NCI-H510A treated with DMSO at 0.1 percent for 48 hours (cell line): ENCODE results near the gene RWDD3.
A peak's percentile ranks its signal among the peaks of the same experiment; 100 is the strongest.

Source experiments
- DNase-seq: peaks from one replicate; lab custom pipeline; 2025; lab: John Stamatoyannopoulos, UW

Gene RWDD3

DNA sequence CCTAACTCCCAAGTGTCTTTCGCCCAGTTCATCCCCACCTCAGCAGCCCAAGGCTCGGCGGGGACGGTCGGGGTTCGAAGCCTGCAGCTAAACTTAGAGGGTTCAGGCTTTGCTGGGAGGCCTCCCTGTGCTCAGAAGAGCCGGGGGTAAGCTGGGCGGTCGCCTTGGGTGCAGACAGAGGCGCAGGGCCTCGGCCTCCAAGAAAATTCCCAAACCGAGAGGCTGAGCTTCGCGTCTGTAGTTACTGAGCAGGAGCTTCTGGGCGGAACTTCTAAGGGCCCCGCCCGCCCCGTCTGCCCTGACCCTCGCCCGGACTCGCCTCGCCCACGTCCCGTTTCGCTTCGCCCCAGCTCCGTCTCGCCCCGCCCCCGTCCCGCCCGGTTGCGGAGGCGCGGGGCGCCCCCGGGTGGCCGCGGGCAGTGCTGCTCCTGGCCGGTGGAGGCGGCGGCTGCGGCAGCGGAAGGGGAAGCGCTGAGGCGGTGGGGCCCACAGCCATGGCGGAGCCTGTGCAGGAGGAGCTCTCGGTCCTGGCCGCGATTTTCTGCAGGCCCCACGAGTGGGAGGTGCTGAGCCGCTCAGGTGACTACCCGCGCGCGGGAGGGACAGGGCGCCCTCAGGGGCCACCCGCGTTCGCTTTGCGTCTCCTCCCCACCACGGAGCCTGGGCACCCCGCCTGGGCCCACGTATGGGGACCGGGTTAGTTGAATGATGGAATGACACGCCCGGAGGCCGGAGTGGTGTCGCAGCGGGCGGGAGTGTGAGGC lies at the start of gene RWDD3:
Gene RWDD3, plus strand, starts transcription at position 474 of the 764 bp plus-strand sequence. Its CDS starts 21 bp downstream, at position 495.
- peak; percentile 62 for DNase-seq

DNA sequence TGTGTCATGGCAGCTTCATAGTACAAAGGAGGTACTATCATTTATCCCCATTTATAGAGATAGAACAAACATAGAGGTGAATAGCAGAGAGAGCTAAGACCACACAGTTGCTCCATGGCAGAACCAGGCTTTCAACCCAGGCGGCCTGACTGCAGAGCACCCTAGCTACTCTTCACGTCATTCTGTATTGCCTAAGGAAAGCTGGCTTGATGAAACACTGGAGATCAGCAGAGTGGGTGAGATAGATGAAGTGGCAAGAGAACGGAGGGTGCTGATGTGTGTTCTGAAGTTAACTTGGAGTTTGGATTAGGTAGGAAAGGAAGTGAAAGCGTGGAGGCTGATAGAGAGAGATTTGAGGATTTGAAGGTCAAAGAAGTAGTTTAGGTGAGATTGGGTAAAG lies 47.9 kb upstream of the RWDD3 start:
- DNase-seq: no peak

- no peak for DNase-seq
Observed at GRCh38 chr1:95193591-95193990, 40.4 kb upstream of the RWDD3 start.

GRCh38 chr1:95195046-95195445 lies 39.0 kb upstream of the RWDD3 start:
- DNase-seq: no peak

DNA sequence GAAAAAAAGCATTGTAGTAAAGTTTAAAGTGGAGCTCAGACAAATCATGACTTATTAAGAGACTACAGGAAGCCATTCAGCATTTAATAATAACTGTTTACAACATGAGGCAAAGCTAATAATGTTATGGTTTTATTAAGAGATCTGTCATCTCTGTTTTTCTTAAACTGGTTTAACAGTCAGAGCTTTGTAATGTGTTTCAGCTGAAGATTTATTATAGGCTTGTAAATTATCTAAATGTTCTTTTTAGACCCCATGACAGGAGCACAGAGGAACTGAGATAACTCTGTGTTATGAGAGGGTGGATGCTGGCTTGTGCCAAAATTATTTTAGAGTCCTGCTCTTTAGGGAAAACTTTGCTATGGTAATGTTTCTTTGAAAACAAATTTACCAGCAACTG lies 38.0 kb upstream of the RWDD3 start:
- no peak for DNase-seq

- DNase-seq: no peak
Observed at GRCh38 chr1:95197616-95198252, 36.3 kb upstream of the RWDD3 start.

- no peak for DNase-seq
Observed at GRCh38 chr1:95201905-95202304, 32.1 kb upstream of the RWDD3 start.

GRCh38 chr1:95203908-95204437 lies 30.0 kb upstream of the RWDD3 start:
- DNase-seq: no peak

- no peak for DNase-seq
Observed at GRCh38 chr1:95206514-95206913, 27.5 kb upstream of the RWDD3 start.

DNA sequence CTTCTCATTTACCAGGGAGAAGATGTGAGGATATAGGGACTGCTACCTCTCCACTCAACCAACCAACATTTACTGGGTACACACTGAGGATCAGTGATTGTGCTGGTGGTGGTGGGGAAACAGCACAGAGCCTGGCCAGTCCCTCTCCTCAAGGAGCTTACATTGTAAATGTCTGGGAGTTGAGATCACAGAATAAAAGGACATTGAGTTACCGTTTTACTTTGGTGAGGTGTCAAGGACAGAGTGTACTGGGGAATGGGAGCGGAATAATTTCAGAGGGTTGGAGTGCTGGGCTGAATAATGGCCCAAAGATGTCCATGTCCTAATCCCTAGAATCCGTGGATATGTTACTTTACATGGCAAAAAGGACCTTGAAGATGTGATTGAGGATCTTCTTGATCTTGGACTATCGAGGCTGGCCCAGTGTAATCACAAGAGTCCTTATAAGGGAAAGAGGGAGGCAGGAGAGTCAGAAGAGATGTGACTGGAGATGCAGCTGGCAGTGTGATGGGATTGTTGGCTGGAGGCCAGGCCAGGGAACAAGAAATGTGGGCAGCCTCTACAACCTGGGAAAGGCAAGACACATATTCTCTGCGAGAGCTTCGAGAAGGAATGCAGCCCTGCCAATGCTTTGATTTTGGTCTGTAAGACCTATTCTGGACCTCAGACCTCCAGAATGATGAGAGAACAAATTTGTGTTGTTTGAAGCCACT lies 26.6 kb upstream of the RWDD3 start:
- no peak for DNase-seq

DNA sequence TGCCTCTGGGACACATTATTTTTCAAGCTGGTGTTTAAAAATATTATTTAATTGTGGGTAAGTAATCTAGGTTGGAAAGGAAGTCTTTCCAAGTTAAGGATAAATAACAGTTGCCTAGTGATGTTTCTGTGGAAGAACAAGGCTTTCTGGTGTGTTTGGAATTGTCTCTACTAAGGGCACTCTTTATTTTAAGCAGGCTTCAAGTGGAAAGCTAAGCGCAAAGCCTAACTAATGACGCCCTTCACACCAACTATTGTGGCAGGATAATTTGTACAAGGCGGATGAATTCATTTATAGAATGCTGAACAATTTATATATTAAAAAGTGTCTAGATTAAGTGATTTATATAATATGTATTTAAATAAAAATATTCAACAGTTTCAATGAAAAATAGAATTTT lies 25.1 kb upstream of the RWDD3 start:
- DNase-seq: no peak

DNA sequence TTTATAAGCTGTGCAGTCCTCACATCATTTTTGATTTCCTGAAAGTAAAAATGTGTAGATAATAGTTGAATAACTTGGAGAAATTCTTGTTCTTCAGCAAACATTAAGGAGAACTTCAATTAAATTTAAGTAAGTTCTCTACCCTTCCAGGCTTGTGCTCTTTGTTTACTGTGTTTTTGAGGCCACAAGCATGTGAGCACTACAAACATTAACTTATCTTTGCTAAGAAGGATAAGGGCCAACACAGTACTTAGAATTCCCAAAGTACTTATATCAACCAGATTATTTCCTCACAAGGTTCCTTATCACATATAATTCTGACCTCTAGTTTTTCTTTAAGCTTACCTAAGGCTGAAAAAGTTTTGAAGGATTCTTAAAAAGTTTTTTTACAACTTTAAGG lies 24.7 kb upstream of the RWDD3 start:
- no peak for DNase-seq

GRCh38 chr1:95216292-95216990 lies 17.6 kb upstream of the RWDD3 start:
- no peak for DNase-seq

- no peak for DNase-seq
Observed at GRCh38 chr1:95217371-95217770, 16.6 kb upstream of the RWDD3 start.

DNA sequence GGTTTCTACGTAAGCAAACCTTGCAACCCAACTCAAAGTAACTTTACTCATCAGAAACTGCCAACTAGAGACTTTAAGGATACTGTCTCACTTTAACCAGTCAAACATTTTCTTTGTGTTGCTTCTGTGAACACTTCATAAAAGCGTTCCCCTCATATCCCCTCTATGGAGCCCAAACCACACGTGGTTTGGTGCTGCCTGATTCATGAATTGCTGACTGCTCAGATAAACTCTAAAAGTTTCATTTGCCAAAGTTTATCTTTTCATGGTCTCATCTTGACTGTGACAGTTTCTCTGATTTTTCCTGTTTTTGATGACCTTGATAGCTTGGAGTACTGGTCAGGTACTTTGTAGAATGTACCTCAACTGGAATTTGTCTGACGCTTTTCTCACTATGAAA lies 14.6 kb upstream of the RWDD3 start:
- no peak for DNase-seq

DNA sequence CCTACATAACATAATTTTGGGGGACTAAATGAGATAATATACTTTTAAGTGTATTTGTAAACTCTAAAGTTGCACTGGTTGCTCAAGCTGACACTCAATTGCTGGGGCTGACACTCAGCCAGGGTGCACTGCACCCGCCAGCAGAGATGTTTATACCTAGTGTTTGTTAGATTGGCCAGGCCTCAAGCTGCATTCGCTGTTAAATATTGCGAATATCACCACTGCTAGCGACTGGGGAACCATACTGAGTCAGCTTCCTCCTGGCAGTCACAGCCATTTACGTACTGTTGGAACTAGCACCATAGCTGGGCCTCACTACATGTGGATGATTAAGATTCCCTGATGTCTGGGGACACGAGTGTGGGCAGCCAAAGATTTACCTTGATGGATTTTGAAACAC lies 12.7 kb upstream of the RWDD3 start:
- DNase-seq: no peak

DNA sequence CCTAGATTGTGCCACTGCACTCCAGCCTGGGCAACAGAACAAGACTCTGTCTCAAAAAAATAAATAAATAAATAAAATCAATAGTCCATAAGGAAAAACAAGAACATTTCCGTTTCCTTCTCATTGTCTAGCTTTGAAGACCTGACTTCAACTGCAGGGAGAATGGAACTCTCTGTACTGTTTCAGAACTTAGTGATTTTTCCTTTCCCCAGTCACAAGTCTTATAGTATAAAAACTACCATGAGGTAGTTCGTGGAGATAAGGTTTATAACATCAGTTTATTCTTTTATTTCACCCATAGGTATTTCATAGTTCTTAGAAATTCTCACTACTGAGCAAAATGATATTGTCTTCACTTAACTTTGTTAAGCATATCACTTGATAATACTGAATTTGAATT lies 11.4 kb upstream of the RWDD3 start:
- no peak for DNase-seq

DNA sequence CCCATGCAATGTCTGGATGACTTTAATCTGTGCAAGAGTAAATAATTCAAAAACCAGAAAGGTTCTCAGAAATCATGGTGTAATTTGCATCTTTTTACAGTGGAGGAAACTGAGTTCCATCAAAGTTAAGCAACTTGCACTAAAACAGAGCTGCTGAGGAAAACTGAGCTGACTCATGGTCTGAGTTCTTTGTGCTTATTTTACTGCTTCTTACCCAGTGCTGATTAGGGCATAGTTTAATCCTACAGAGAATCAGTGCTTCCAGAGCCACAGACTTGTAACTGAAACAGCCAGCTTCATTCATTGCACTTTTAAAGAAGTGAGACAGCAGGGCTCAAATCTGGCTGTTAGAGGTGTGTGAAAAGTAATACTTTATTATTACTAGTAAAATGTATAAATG lies 10.9 kb upstream of the RWDD3 start:
- DNase-seq: no peak

- no peak for DNase-seq
Observed at GRCh38 chr1:95226781-95227660, 7.0 kb upstream of the RWDD3 start.

- no peak for DNase-seq
Observed at GRCh38 chr1:95229037-95229436, 5.0 kb upstream of the RWDD3 start.

DNA sequence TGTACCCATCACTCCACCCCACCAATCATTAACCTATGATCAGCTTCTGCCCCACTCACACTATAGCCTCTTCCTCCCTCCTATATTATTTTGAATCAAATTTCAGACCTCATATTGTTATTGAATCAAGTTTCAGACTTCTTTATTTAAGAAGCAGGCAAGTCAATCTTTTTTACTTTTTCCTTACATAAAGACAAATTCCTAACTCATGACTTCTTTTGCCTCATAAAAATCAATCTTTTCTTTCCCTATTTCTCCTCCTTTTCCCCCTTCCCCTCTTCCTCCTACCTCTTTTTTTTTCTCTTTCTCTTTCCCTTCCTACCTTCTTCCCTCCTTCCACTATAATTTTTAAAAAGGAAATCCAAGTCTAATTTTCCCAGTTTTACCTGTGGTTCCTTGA lies 4.3 kb upstream of the RWDD3 start:
- no peak for DNase-seq
